Parathyroid adenoma (tissue), 2 donors: Measurements from ENCODE around the gene FBN3.

ENCODE experiments used
- H2AFZ ChIP-seq: fragments of 300-600 bp; sonication (generic); one replicate; pipeline ENCODE4 v1.7.0; 2017; ENCODE audit warnings: antibody characterized with exemption, mild to moderate bottlenecking
- H3K27ac ChIP-seq: fragments of 300-600 bp; sonication (generic); one replicate; pipeline ENCODE4 v1.7.0; 2017
- H3K27me3 ChIP-seq: fragments of 300-600 bp; sonication (generic); one replicate; pipeline ENCODE4 v1.7.0; 2017; ENCODE audit warnings: low read length; ENCODE audit not compliant: control insufficient read depth, insufficient read depth
- H3K36me3 ChIP-seq: fragments of 300-600 bp; sonication (generic); one replicate; pipeline ENCODE4 v1.7.0; 2017; ENCODE audit warnings: low read length; ENCODE audit not compliant: control insufficient read depth, insufficient read depth
- H3K4me1 ChIP-seq: fragments of 300-600 bp; sonication (generic); one replicate; pipeline ENCODE4 v1.7.0; 2017; ENCODE audit warnings: control low read depth
- H3K4me2 ChIP-seq: fragments of 300-600 bp; sonication (generic); one replicate; pipeline ENCODE4 v1.7.0; 2017; ENCODE audit warnings: low read length
- H3K4me3 ChIP-seq: fragments of 300-600 bp; sonication (generic); one replicate; pipeline ENCODE4 v1.7.0; 2017; ENCODE audit warnings: low read depth, low read length
- H3K79me2 ChIP-seq: fragments of 300-600 bp; sonication (generic); one replicate; pipeline ENCODE4 v1.7.0; 2017; ENCODE audit warnings: control low read depth
- H3K9ac ChIP-seq: fragments of 300-600 bp; sonication (generic); one replicate; pipeline ENCODE4 v1.7.0; 2017; ENCODE audit warnings: mild to moderate bottlenecking
- H3K9me3 ChIP-seq: fragments of 300-600 bp; sonication (generic); one replicate; pipeline ENCODE4 v1.7.0; 2017; ENCODE audit warnings: low read length; ENCODE audit not compliant: control insufficient read depth
- TF ChIP-seq, protein P1 (sequence below): fragments of 300-600 bp; sonication (generic); IDR thresholded peaks from one replicate; pipeline ENCODE4 v1.7.0; 2017; ENCODE audit warnings: antibody characterized with exemption, mild to moderate bottlenecking
- donor health status: primary hyperparathyroidism.

Gene FBN3

GRCh38 chr19:8090950-8091349 is 58.4 kb downstream of the FBN3 start:
- H3K36me3 ChIP-seq = no peaks in the 10 kb centered on the region
- H3K27ac ChIP-seq = no peak overlapping the region
- H3K9me3 ChIP-seq = no peaks in the 10 kb centered on the region
- no peaks in the 10 kb centered on the region for H3K27me3 ChIP-seq
- TF ChIP-seq, protein P1, sequence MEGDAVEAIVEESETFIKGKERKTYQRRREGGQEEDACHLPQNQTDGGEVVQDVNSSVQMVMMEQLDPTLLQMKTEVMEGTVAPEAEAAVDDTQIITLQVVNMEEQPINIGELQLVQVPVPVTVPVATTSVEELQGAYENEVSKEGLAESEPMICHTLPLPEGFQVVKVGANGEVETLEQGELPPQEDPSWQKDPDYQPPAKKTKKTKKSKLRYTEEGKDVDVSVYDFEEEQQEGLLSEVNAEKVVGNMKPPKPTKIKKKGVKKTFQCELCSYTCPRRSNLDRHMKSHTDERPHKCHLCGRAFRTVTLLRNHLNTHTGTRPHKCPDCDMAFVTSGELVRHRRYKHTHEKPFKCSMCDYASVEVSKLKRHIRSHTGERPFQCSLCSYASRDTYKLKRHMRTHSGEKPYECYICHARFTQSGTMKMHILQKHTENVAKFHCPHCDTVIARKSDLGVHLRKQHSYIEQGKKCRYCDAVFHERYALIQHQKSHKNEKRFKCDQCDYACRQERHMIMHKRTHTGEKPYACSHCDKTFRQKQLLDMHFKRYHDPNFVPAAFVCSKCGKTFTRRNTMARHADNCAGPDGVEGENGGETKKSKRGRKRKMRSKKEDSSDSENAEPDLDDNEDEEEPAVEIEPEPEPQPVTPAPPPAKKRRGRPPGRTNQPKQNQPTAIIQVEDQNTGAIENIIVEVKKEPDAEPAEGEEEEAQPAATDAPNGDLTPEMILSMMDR = no peak
- no peak overlapping the region for H3K4me2 ChIP-seq
- no peak overlapping the region for H3K4me3 ChIP-seq
- H3K79me2 ChIP-seq = no peaks in the 10 kb centered on the region
- H3K4me1 ChIP-seq = no peaks in the 10 kb centered on the region
- no peak overlapping the region for H2AFZ ChIP-seq
- no peak overlapping the region for H3K9ac ChIP-seq

DNA sequence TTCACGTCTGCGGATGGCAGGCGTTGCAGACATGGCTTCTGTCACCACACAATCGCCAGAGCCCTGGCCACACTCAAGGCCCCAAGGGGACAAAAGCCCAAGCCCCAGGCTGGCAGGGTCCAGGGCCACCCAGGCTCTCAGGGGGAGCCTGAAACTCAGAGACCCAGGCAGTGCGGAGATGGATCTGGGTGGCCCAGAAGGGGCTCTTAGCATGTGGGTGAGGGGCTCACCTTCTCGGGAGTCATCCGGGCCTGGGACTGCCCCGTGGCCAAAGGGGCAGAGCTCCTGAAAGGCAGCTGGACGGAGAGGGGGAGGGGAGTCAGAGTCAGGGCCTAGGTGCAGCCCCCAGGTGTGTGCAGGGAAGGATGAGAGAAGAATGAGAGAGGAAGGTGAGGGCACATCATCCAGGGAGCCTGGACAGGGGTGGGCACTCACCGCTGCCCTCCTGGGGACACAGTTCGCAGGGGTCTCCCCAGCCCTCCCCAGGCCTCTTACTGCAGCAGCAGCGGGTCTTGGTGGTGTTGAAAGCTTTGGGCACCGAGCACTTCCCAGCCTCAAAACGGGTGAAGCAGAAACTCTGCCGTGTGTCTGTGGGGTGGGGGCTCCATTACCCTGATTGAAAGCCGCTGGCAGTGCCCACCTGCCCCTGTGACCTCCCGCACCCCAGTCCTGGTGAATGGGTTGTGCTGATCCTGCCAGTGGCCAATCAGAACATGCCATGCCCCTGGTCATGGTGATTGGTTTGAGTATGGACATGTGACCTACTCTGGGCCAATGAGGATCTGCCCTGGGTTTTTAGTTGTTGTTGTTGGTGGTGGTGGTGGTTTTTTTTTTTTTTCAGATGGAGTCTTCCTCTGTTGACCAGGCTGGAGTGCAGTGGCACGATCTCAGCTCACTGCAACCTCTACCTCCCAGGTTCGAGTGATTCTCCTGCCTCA is 59.5 kb downstream of the FBN3 start:
- Histone ChIP-seq H3K79me2 (no peaks in the 10 kb centered on the region), H3K4me3 (no peak overlapping the region), H3K36me3 (no peaks in the 10 kb centered on the region), H3K9ac (no peak overlapping the region), H2AFZ (no peak overlapping the region), H3K4me2 (no peak overlapping the region), H3K27ac (no peak overlapping the region), H3K27me3 (no peaks in the 10 kb centered on the region), H3K4me1 (no peaks in the 10 kb centered on the region), H3K9me3 (no peaks in the 10 kb centered on the region)
- TF ChIP-seq, protein P1 = no peak

GRCh38 chr19:8088752-8089663 is 60.4 kb downstream of the FBN3 start:
- H2AFZ ChIP-seq = no peak overlapping the region
- no peak overlapping the region for H3K27ac ChIP-seq
- no peaks in the 10 kb centered on the region for H3K9me3 ChIP-seq
- no peaks in the 10 kb centered on the region for H3K36me3 ChIP-seq
- H3K79me2 ChIP-seq = no peaks in the 10 kb centered on the region
- no peaks in the 10 kb centered on the region for H3K4me1 ChIP-seq
- no peak overlapping the region for H3K4me3 ChIP-seq
- TF ChIP-seq, protein P1 = no peak
- no peaks in the 10 kb centered on the region for H3K27me3 ChIP-seq
- H3K9ac ChIP-seq = no peak overlapping the region
- no peak overlapping the region for H3K4me2 ChIP-seq

DNA sequence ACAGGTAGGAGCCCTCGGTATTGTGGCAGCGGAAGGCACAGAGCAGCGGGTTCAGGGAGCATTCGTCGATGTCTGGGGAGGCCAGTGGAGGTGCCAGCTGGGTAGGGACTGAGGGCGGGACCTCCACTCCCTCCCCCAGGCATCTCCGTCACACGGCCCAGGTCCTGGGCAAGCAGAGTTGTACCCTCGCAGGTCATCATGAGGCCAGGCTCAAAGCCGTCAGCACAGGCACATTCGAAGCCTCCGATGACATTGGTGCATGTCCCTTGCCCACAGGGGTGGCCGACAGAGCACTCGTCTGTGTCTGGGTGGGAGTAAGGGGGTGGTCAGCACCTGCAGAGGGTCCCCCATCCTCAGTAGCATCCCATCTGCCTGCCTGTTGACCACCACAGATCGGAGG is 61.5 kb downstream of the FBN3 start:
- H2AFZ ChIP-seq = no peak overlapping the region

More for the DNA sequence above, 61.5 kb downstream of the FBN3 start:
- Histone ChIP-seq H3K9me3 (no peaks in the 10 kb centered on the region), H3K27me3 (no peaks in the 10 kb centered on the region), H3K9ac (no peak overlapping the region), H3K4me2 (no peak overlapping the region), H3K4me3 (no peak overlapping the region), H3K36me3 (no peaks in the 10 kb centered on the region), H3K4me1 (no peaks in the 10 kb centered on the region), H3K27ac (no peak overlapping the region), H3K79me2 (no peaks in the 10 kb centered on the region)
- TF ChIP-seq, protein P1 = no peak
